ENCODE results near the gene SLC4A2. TPM values are rescaled to one million over a fixed set of nuclear protein-coding genes. Genes with fewer than 3 reads are reported as not detected.
A peak's percentile ranks its signal among the peaks of the same experiment; 100 is the strongest.

The SLC4A2 gene
- total RNA-seq, 1 experiment from 2014 or later, result 164 TPM

GRCh38 chr7:151085691-151086620, 26.6 kb downstream of the SLC4A2 start, which contains the start of gene AGAP3:
Gene AGAP3, plus strand, starts transcription at chr7:151086475. Its CDS starts 267 bp downstream, at chr7:151086742.
- POLR2A ChIA-PET, result interaction anchor here (0.7 to 1.0 kb wide), 6 partner anchors 23 to 142 kb away, joined by 3 to 6 read pairs (median 4); no protein-coding TSS in a partner anchor

More at GRCh38 chr7:151085691-151086620, 26.6 kb downstream of the SLC4A2 start, which contains the start of gene AGAP3:
- DNase-seq (ENCODE audit: low spot score), result peak; percentile 83
- Mint-ChIP-seq H3K4me3 (peak within 1 kb of the TSS; percentile 84), H3K4me1 (peaks cover 40% of the 10 kb centered on the region), H3K9me3 (no peaks in the 10 kb centered on the region), H3K36me3 (no peaks in the 10 kb centered on the region), H3K27me3 (ENCODE audit: low read depth) (peaks cover 18% of the 10 kb centered on the region), H3K27ac (peak within 1 kb of the TSS; percentile 67)
- TF ChIP-seq FOXK1 (CRISPR knock-in tag; IDR thresholded peaks at IDR 0.05) (peak; percentile 45; the same call in 1 of the 2 replicates), E2F4 (CRISPR knock-in tag; IDR thresholded peaks at IDR 0.05; ENCODE audit: borderline replicate concordance, low read depth) (0 out of 2 replicates have a peak, but pooled peaks have one; percentile 26), FOXP1 (CRISPR knock-in tag; IDR thresholded peaks at IDR 0.05; ENCODE audit: borderline replicate concordance) (0 out of 2 replicates have a peak, but pooled peaks have one; percentile 59), ZNF263 (CRISPR knock-in tag; IDR thresholded peaks at IDR 0.05; ENCODE audit: low read depth) (no peak), USF1 (CRISPR knock-in tag; IDR thresholded peaks at IDR 0.05) (peak; percentile 57; the same call in 1 of the 2 replicates), ARID4B (CRISPR knock-in tag; IDR thresholded peaks at IDR 0.05; ENCODE audit: borderline replicate concordance) (peak; percentile 19; the same call in 1 of the 2 replicates), MAX (CRISPR knock-in tag; IDR thresholded peaks at IDR 0.05) (peak; percentile 66), ETV6 (CRISPR knock-in tag; IDR thresholded peaks at IDR 0.05) (peak; percentile 59; the same call in 1 of the 2 replicates), ATF2 (CRISPR knock-in tag; IDR thresholded peaks at IDR 0.05; ENCODE audit: borderline replicate concordance, low read depth) (no peak), ZBTB43 (CRISPR knock-in tag; IDR thresholded peaks at IDR 0.05) (peak; percentile 56; the same call in 1 of the 2 replicates), MYBL2 (CRISPR knock-in tag; IDR thresholded peaks at IDR 0.05) (peak; percentile 49; the same call in 1 of the 2 replicates), USF2 (CRISPR knock-in tag; IDR thresholded peaks at IDR 0.05) (peak; percentile 63), NFYB (CRISPR knock-in tag; conservative IDR thresholded peaks at IDR 0.05; ENCODE audit: low read depth) (peak; percentile 44; the same call in 1 of the 2 replicates), HMGXB4 (CRISPR knock-in tag; IDR thresholded peaks at IDR 0.05) (peak; percentile 66; the same call in 1 of the 2 replicates), RELA (CRISPR knock-in tag; IDR thresholded peaks at IDR 0.05; ENCODE audit: borderline replicate concordance) (no peak)
- CTCF ChIA-PET, result interaction anchor here (0.6 to 2.1 kb wide), 16 partner anchors 9 to 141 kb away, joined by 3 to 19 read pairs (median 4); partner anchors contain the start of genes ABCB8 and ABCF2
- peak; percentile 56 for ATAC-seq
